ENCODE results near the gene CPT1C. TPM values are rescaled to one million over a fixed set of nuclear protein-coding genes. Genes with fewer than 3 reads are reported as not detected.

CPT1C gene
- polyA plus RNA-seq, 1 donor from 2014 or later: 204 TPM

- Histone ChIP-seq H3K9me2 (ENCODE audit: insufficient read depth, low read length) (no peaks in the 10 kb centered on the region), H4K20me1 (ENCODE audit: insufficient read depth) (no peaks in the 10 kb centered on the region), H3K9me3 (ENCODE audit: low read length) (no peaks in the 10 kb centered on the region), H3K27me3 (ENCODE audit: insufficient read depth, low read depth, low read length) (no peaks in the 10 kb centered on the region), H3K36me3 (ENCODE audit: insufficient read depth, low read length) (no peaks in the 10 kb centered on the region), H3K27ac (ENCODE audit: low read length) (no peak overlapping the region), H3K4me3 (ENCODE audit: low read length) (no peak overlapping the region), H3K9ac (ENCODE audit: low read length) (no peak overlapping the region), H3K4me2 (ENCODE audit: low read length) (no peak overlapping the region), H3F3A (ENCODE audit: insufficient read depth, low read length, poor library complexity, severe bottlenecking) (no peaks in the 10 kb centered on the region), H3K79me2 (replicated peaks; ENCODE audit: insufficient read depth, low read length) (peaks cover 21% of the 10 kb centered on the region), H2AFZ (ENCODE audit: low read depth, low read length) (no peak overlapping the region)
- TF ChIP-seq RAD21 (conservative IDR thresholded peaks at IDR 0.05) (no peak), CTCF (IDR thresholded peaks at IDR 0.05; ENCODE audit: poor library complexity, severe bottlenecking) (no peak), EP300 (conservative IDR thresholded peaks at IDR 0.05; ENCODE audit: poor library complexity, severe bottlenecking) (no peak), EZH2 (IDR thresholded peaks at IDR 0.05; ENCODE audit: borderline replicate concordance, insufficient read depth, low read length, poor library complexity, severe bottlenecking) (no peak), REST (IDR thresholded peaks at IDR 0.05; ENCODE audit: borderline replicate concordance) (no peak), SMC3 (conservative IDR thresholded peaks at IDR 0.05; ENCODE audit: poor library complexity) (no peak), POLR2AphosphoS5 (IDR thresholded peaks at IDR 0.05) (no peak), TAF1 (IDR thresholded peaks at IDR 0.05; ENCODE audit: low read depth) (no peak), MXI1 (conservative IDR thresholded peaks at IDR 0.05; ENCODE audit: poor library complexity, severe bottlenecking) (no peak)
Observed at GRCh38 chr19:49683814-49684250, 7.1 kb upstream of the CPT1C start.

GRCh38 chr19:49684251-49684982 lies 6.5 kb upstream of the CPT1C start:
- H3K36me3 ChIP-seq (ENCODE audit: insufficient read depth, low read length): no peaks in the 10 kb centered on the region
- peaks cover 16% of the 10 kb centered on the region for H3K79me2 ChIP-seq (replicated peaks; ENCODE audit: insufficient read depth, low read length)
- TF ChIP-seq POLR2AphosphoS5 (IDR thresholded peaks at IDR 0.05): no peak
- TF ChIP-seq REST (IDR thresholded peaks at IDR 0.05; ENCODE audit: borderline replicate concordance): no peak
- TF ChIP-seq EP300 (conservative IDR thresholded peaks at IDR 0.05; ENCODE audit: poor library complexity, severe bottlenecking): no peak
- no peak for TF ChIP-seq EZH2 (IDR thresholded peaks at IDR 0.05; ENCODE audit: borderline replicate concordance, insufficient read depth, low read length, poor library complexity, severe bottlenecking)
- TF ChIP-seq MXI1 (conservative IDR thresholded peaks at IDR 0.05; ENCODE audit: poor library complexity, severe bottlenecking): no peak
- TF ChIP-seq SMC3 (conservative IDR thresholded peaks at IDR 0.05; ENCODE audit: poor library complexity): no peak
- no peak for TF ChIP-seq CTCF (IDR thresholded peaks at IDR 0.05; ENCODE audit: poor library complexity, severe bottlenecking)
- no peak for TF ChIP-seq RAD21 (conservative IDR thresholded peaks at IDR 0.05)
- no peak for TF ChIP-seq TAF1 (IDR thresholded peaks at IDR 0.05; ENCODE audit: low read depth)
- no peaks in the 10 kb centered on the region for H3K9me3 ChIP-seq (ENCODE audit: low read length)
- H3K4me2 ChIP-seq (ENCODE audit: low read length): no peak overlapping the region
- no peak overlapping the region for H3K27ac ChIP-seq (ENCODE audit: low read length)
- H2AFZ ChIP-seq (ENCODE audit: low read depth, low read length): no peak overlapping the region
- H4K20me1 ChIP-seq (ENCODE audit: insufficient read depth): no peaks in the 10 kb centered on the region
- H3K27me3 ChIP-seq (ENCODE audit: insufficient read depth, low read depth, low read length): no peaks in the 10 kb centered on the region
- H3K4me3 ChIP-seq (ENCODE audit: low read length): no peak overlapping the region
- H3K9me2 ChIP-seq (ENCODE audit: insufficient read depth, low read length): no peaks in the 10 kb centered on the region
- H3K9ac ChIP-seq (ENCODE audit: low read length): no peak overlapping the region
- H3F3A ChIP-seq (ENCODE audit: insufficient read depth, low read length, poor library complexity, severe bottlenecking): no peaks in the 10 kb centered on the region
